ENCODE measurements around the gene SH3PXD2B.
"Not testable (repeated sequence)": the region's sequence is repeated elsewhere in the genome, so short reads cannot be mapped to it uniquely, and the experiment has no call there.

The SH3PXD2B gene

GRCh38 chr5:172358345-172358744, 96.0 kb downstream of the SH3PXD2B start:
- no peak overlapping the region for H3K4me3 ChIP-seq (replicated peaks; ENCODE audit: low read depth, low read length)
- DNase-seq (ENCODE audit: low read depth), result no peak
- TF ChIP-seq CTCF (IDR thresholded peaks at IDR 0.05; ENCODE audit: low read length, missing control alignments), result no peak

GRCh38 chr5:172356527-172356926, 97.8 kb downstream of the SH3PXD2B start:
- no peak for TF ChIP-seq CTCF (IDR thresholded peaks at IDR 0.05; ENCODE audit: low read length, missing control alignments)
- DNase-seq (ENCODE audit: low read depth), result no peak
- no peak overlapping the region for H3K4me3 ChIP-seq (replicated peaks; ENCODE audit: low read depth, low read length)

- H3K4me3 ChIP-seq (replicated peaks; ENCODE audit: low read depth, low read length), result no peak overlapping the region
- DNase-seq (ENCODE audit: low read depth), result no peak
- no peak for TF ChIP-seq CTCF (IDR thresholded peaks at IDR 0.05; ENCODE audit: low read length, missing control alignments)
Measured at GRCh38 chr5:172356047-172356446, 98.3 kb downstream of the SH3PXD2B start.

- no peak for DNase-seq (ENCODE audit: low read depth)
- no peak for TF ChIP-seq CTCF (IDR thresholded peaks at IDR 0.05; ENCODE audit: low read length, missing control alignments)
- H3K4me3 ChIP-seq (replicated peaks; ENCODE audit: low read depth, low read length), result no peak overlapping the region
Measured at GRCh38 chr5:172353846-172354245, 100.5 kb downstream of the SH3PXD2B start.

GRCh38 chr5:172353271-172353812, 101.0 kb downstream of the SH3PXD2B start:
- H3K4me3 ChIP-seq (replicated peaks; ENCODE audit: low read depth, low read length), result no peak overlapping the region
- no peak for TF ChIP-seq CTCF (IDR thresholded peaks at IDR 0.05; ENCODE audit: low read length, missing control alignments)
- no peak for DNase-seq (ENCODE audit: low read depth)

- not testable (repeated sequence) for DNase-seq (ENCODE audit: low read depth); H3K4me3 ChIP-seq (replicated peaks; ENCODE audit: low read depth, low read length)
Measured at GRCh38 chr5:172352526-172352925, 101.8 kb downstream of the SH3PXD2B start.

- no peak for DNase-seq (ENCODE audit: low read depth)
- no peak overlapping the region for H3K4me3 ChIP-seq (replicated peaks; ENCODE audit: low read depth, low read length)
- TF ChIP-seq CTCF (IDR thresholded peaks at IDR 0.05; ENCODE audit: low read length, missing control alignments), result no peak
Measured at GRCh38 chr5:172351240-172351778, 103.0 kb downstream of the SH3PXD2B start.
